Cardiac fibroblast (primary cell): ENCODE results near the gene FRMD8.

Experiments used
- DNase-seq, 2 donors: peaks; one replicate each; pipeline versions ENCODE4 v3.0.0 to v3.0.0-alpha.2; 2010; ENCODE audit warnings: low read depth in 2 of 2
- H3K4me3 ChIP-seq, 2 donors: replicated peaks in 1 of 2; 1 replicate in 1 of 2; 2 replicates in 1 of 2; pipeline ENCODE4 v1.5.1; 2011; ENCODE audit warnings: low read depth in 2 of 2, low read length in 2 of 2, mild to moderate bottlenecking in 2 of 2, moderate library complexity in 1 of 2
- TF ChIP-seq, protein P1 (sequence below): IDR thresholded peaks from one replicate; pipeline ENCODE4 v1.5.1; 2011; ENCODE audit warnings: low read depth, mild to moderate bottlenecking, low read length, inconsistent platforms

The FRMD8 gene

DNA sequence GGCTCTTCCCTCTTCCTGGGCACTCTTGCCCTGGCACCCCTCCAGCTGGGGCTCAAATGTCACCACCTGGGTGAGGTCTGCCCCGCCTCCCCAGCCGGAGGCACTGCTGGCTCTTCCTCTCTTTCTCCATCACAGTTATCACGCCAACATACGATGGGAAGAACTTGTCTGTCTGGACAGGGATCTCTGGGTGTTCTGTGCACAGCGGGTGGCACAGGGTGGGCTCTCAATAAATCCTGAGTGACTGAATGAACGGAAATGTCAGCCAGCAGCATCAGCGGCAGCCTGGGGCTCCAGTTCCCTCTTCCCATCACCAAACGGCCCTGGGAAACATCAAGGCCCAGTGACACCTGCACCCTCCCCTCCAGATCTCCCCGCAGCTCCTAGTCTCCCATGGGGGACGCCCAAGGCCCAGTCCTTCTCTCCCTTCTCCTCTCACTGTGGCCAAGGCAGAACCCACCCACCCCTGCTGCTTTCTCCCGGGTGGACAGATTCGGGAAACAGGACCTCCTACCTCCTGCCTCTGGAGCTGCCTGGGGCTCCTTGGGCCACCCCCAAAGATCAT is 3.6 kb upstream of the FRMD8 start:
- TF ChIP-seq, protein P1, sequence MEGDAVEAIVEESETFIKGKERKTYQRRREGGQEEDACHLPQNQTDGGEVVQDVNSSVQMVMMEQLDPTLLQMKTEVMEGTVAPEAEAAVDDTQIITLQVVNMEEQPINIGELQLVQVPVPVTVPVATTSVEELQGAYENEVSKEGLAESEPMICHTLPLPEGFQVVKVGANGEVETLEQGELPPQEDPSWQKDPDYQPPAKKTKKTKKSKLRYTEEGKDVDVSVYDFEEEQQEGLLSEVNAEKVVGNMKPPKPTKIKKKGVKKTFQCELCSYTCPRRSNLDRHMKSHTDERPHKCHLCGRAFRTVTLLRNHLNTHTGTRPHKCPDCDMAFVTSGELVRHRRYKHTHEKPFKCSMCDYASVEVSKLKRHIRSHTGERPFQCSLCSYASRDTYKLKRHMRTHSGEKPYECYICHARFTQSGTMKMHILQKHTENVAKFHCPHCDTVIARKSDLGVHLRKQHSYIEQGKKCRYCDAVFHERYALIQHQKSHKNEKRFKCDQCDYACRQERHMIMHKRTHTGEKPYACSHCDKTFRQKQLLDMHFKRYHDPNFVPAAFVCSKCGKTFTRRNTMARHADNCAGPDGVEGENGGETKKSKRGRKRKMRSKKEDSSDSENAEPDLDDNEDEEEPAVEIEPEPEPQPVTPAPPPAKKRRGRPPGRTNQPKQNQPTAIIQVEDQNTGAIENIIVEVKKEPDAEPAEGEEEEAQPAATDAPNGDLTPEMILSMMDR: no peak
- H3K4me3 ChIP-seq: peak overlapping the region; percentile 24 to 46
- DNase-seq: no peak

DNA sequence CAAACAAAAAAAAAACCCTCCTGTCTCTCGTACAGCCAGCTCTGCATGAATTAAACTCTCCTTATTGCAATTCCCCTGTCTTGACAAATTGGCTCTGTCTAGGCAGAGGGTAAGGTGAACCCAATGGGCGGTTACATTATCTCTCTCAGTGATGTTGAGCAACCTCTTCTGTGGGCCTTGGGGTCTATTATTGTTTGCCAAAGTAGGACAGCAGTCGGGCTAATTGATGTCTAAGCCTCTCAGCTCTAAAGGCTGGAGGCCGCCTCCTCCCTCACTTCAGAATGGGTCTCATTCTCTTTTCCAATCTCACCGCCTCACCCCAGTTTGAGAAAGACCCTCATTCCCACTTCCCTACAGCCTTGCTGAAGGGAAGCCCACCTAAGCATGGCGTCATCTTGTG is 2.7 kb upstream of the FRMD8 start:
- H3K4me3 ChIP-seq: no peak overlapping the region
- DNase-seq: no peak
- TF ChIP-seq, protein P1: no peak

DNA sequence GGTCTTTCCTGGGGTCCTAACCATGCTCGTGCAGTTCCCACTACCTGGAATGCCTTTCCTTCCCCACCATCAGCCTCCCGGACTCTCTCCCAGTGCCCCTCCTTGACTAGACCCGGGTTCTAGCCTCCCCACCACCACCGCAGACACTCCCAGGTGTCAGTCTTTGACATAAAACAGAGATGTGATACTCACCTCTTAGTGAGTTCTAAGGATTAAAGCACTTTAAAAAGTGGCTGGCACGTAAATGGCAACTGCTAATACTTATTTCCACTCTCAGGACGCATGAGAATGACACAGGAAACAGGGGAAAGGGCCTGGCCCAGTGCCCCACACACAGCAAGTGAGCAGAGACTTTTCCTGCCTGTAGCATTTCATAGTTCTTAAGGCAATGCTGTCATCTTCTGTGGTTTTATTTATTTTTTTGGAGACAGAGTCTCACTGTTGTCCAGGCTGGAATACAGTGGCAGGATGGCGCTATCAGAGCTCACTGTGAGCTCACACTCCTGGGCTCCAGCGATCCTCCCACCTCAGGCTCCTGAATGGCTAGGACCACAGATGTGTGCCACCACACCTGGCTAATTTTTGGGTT is 2.0 kb upstream of the FRMD8 start:
- TF ChIP-seq, protein P1: no peak
- H3K4me3 ChIP-seq: no peak overlapping the region
- DNase-seq: peak; percentile 62 to 80

DNA sequence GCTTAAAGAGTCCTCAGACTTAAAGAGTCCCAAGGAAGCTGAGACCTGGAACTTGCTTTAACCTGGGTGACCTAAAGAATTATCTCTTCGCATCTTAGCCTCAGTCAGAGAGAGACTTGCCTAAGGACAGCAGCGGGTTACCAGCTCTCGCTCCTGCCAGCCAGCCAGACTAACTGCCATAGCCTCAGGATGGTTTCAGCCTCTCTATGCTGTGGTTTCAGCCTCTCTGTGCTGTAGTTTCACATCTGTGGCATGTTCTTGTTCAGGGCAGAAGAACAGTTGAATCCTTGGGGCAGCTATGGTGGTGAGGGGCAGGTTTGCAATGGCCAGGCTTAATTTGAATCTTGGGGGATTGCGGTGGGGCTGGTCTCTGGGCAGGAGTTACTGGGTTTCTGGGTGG is 2.3 kb downstream of the FRMD8 start:
- TF ChIP-seq, protein P1: no peak
- no peak for DNase-seq
- peak overlapping the region in 1 of 2 donors; percentile 21 for H3K4me3 ChIP-seq

DNA sequence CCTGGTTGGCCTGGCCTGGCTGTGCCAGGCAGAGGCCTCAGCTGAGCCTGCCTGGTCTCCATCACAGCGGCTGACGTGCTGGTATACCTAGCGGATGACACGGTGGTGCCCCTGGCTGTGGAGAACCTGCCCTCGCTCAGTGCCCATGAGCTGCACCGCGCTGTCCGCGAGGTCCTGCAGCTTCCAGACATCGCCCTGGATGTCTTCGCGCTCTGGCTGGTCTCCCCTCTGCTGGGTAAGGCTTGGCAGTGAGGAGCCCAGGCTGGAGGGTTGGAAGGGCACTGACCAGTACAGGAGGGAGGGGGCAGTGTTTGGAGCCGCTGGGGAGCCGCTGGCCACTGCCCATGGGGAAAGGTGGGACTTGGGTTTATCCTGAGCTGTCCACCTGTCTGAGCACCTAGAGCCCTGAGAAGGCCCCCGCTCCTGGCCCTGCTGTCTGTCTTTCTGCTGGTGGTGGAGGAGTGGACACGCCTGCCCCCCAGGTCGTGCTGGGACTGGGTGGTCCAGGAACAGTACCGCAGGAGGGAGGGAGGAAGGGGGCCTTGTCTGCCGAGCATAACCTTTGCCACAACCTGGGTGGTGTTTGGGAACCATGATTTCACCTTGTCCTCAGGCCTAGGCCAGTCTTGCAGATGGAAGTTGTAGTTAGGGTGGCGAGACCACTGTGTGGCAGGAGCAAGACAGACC is 3.0 kb downstream of the FRMD8 start:
- TF ChIP-seq, protein P1: no peak
- peak overlapping the region in 1 of 2 donors; percentile 3 for H3K4me3 ChIP-seq
- DNase-seq: no peak

DNA sequence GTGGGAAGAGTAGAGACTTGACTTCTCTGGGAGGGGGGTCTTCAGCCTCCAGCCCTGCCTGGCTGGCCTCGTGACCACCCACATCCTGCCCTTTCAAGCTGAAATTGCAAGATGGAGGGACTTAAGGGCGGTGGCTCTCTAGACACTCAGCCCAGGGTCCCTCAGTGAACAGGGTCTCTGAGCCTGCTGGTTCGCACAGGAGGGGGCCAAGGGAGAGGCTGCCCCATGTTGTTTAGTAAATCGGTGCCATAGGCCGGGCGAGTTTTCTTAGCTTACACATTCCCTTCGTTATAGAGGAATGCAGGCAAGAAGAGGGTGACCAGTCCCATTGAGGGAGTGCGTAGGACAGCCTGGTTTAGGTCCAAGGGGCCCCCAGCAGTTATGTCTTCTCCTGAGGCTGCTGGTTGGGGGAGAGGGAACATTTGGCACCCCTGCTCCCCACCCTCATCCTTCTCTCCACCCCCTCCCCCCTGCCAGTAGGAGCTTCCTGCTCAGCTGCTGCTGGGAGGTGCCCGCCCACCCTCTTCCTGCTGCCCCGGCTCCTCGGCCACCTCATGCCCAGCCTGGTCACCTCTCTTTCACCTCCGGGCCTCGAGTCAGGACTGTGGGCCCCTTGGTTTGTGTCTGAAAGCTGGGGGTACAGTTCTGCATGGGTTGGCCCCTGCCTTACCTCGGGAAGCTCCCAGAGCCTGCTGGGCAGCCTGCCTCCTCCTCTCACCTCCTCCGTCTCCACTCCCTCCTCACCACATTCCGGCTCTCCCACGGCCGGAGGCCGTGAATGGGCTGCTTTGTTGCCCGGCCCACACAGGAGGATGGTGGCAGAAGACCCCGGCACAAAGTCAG is 3.9 kb downstream of the FRMD8 start:
- H3K4me3 ChIP-seq: peak overlapping the region; percentile 18 to 21
- peak in 1 of 2 donors; percentile 45 for DNase-seq
- TF ChIP-seq, protein P1: no peak
